Globus pallidus (tissue), 1 donor: ENCODE data around the gene YPEL4.
"Not testable (repeated sequence)": the region's sequence is repeated elsewhere in the genome, so short reads cannot be mapped to it uniquely, and the experiment has no call there.

Experiments used
- DNase-seq: peaks from one replicate; pipeline ENCODE4 v3.0.0-alpha.2; 2015; ENCODE audit warnings: low spot score

YPEL4 gene

DNA sequence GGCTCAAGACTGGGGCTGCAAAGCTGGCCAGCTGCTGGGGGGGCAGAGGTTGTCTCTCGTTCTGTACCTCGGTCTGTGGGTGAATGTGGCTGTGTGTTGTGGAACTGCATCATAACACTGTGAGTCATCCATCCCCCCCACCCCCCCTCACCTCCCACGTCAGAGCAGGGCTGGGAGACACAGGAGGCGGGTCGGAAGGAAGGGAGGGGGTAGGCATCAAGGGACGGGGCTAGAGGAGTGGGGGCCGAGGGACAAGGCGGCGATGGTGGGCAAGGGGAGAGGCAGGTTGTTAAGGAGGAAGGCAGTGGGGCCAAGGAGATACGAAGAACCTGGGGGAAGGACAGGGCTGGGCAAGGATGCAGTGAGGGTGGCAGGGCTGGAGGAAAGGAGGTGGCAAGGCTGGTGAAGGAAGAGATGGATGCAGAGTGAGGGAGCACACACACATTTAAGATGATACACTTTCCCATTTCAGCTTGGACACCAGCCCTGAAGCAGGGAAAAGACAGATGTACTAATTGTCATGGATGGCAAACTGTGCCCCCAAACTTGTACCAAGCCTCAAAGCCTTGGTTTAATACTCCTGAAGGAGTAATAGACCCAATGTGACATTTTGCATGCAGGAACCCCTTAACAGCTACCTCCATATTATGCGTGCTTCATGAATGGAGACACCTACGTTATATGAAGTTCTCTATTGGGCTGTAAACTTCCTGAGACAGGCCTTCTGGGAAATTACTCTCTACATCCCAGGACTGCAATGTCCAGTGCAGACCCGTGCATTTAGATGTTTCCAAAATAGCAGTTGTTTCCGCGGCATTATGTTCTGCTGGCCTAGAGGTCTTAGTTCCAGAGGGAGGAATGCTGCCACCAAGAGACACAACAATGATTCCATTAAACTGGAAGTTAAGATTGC is at the start of gene YPEL4:
YPEL4 (minus strand) TSS at position 87 of the 913 bp plus-strand sequence. CDS start 2,805 bp downstream, outside the sequence.
- DNase-seq, result peak; percentile 91

- DNase-seq, result no peak
Measured at GRCh38 chr11:57698843-57699365, 49.2 kb upstream of the YPEL4 start.

DNA sequence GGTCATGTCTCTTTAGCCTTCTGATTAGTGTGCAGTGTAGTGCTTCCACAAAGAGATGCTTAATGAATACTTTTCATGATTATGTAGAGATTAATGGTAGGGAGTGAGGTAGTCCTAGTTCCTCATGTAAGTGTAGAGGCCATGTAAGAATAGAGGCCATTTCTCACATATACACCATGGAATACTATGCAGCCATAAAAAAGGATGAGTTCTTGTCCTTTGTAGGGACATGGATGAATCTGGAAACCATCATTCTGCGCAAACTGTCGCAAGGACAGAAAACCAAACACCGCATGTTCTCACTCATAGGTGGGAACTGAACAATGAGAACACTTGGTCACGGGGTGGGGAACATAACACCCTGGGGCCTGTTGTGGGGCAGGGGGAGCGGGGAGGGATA is 40.8 kb upstream of the YPEL4 start:
- DNase-seq, result not testable (repeated sequence)

DNA sequence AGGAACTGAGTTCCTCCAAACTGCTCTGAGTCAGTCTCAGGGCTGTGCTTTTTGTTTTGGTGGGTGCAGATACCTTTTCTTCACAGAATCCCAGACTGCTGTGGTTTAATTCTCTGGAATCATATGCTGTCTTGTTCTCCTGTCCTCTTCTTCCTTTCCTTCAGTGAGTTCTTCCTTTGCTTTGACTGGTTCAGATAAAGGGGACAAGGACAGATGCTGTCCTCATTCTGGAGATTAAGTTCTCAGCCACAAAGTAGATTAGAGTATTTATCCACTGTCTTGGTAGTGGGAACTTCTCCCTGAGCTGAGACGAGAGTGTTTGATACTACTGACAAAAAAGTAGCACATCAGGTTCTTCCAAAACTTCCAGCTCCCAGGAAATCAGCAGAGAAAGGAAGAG is 31.5 kb upstream of the YPEL4 start:
- no peak for DNase-seq

GRCh38 chr11:57680552-57680874 is 30.8 kb upstream of the YPEL4 start:
- DNase-seq, result no peak

DNA sequence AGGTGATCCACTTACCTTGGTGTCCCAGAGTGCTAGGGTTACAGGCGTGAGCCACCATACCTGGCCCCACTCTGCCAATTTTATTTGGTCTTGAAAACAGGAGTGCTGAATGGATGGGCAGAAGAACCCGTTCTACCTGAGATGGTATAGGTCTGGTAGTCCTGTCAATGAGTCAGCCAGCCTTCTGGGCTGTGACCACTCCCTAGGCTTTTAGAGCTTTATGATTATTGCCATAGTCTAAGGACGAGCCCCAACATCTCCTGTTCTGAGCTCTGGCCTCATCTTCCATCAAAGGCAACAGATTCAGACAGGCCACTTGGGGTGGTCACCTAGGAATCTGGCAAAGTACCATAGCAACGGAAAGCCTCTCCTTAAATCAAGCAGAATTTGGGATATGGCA is 29.7 kb upstream of the YPEL4 start:
- no peak for DNase-seq

- DNase-seq, result no peak
Measured at GRCh38 chr11:57675176-57675941, 25.6 kb upstream of the YPEL4 start.

- no peak for DNase-seq
Measured at GRCh38 chr11:57674251-57674650, 24.5 kb upstream of the YPEL4 start.

GRCh38 chr11:57668434-57668782 is 18.7 kb upstream of the YPEL4 start:
- DNase-seq, result no peak

- DNase-seq, result peak; percentile 99
Measured at GRCh38 chr11:57667736-57668433, 18.2 kb upstream of the YPEL4 start, which contains the start of gene ZDHHC5. Gene ZDHHC5 (plus strand): TSS chr11:57668114. CDS start chr11:57673091, 4,977 bp downstream.

GRCh38 chr11:57667117-57667735 is 17.5 kb upstream of the YPEL4 start:
- DNase-seq, result peak; percentile 99

DNA sequence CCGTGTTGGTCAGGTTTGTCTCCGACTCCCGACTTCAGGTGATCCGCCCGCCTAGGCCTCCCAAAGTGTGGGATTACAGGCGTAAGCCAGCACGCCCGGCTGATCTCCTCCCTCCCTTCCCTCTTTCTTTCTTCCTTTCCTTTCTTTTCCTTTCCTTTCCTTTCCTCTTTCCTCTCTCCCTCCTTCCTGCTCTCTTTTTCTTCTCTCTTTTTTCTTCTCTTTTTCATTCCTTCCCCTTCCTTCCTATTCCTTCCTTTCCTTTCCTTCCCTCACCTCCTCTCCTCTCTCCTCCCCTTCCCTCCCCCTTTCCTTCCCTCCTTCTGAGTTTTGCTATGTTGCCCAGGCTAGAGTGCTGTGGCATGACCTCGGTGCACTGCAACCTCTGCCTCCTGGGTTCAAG is 14.3 kb upstream of the YPEL4 start:
- no peak for DNase-seq

- no peak for DNase-seq
Measured at GRCh38 chr11:57662893-57663292, 13.2 kb upstream of the YPEL4 start.

DNA sequence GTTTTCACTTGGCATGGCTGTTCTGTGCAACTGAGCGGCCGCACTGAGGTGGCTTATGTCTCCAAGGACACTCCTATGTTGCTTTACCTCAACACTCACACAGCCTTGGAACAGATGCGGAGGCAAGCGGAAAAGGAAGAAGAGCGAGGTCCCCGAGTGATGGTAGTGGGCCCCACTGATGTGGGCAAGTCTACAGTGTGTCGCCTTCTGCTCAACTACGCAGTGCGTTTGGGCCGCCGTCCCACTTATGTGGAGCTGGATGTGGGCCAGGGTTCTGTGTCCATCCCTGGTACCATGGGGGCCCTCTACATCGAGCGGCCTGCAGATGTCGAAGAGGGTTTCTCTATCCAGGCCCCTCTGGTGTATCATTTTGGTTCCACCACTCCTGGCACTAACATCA is 10.0 kb upstream of the YPEL4 start:
- DNase-seq, result no peak

DNA sequence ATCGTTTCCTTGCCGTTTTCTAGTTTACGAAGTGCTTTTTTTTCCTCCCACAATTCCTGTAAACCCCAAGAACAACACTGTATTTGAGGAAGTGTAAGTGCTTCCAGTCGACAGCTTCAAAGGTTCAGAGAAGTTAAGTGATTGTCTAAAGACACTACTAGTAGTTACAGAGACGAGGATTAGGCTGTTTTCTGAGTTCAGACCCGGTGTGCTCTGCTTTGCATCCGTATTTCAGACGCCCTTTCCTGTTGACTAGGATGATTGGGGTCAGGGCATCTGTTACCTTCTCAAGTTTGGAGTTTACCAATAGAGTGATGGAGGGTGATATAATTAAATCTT is 8.3 kb upstream of the YPEL4 start:
- no peak for DNase-seq

DNA sequence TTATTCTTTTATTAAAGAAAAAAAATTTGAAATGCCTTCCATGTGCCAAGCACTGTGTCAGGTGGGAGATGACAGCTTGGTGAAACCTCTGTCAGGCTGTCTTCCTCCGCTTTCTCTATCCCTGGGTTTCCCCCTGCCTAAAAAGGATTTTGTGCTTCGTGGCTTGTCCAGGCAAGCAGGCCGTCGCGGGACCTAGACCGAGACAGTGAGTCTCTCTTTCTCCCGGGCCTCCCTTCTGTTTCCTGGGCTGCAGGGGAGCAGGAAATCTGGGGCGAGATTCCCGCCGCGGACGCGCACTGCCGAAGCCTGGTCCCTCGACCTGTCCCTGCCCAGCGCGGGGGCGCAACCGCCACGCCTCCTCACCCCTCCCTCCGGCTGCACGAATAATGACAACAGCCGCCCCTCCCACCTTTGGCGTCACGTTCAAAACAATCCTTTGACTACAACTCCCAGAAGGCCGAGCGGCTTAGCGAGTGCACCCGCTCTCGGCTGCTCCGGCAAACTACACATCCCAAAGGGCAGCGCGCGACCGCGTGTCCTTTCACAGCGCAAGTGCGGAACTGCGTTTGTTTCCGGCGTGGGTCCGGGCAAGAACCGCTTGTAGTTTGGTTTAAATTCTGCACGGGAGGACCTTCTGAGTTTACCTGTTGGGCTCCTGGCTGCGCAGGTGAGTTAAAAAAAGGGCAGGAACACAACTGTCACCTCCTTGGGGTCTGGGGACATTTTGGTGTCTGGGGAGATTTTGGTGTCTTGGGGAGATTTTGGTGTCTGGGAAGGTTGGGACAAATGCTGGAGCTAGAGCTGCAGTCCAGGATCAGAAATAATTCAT is 7.7 kb upstream of the YPEL4 start, which contains the start of gene CLP1:
CLP1 (plus strand) TSS at position 569 of the 829 bp plus-strand sequence. CDS start 1,715 bp downstream, outside the sequence.
- peak; percentile 99 for DNase-seq

DNA sequence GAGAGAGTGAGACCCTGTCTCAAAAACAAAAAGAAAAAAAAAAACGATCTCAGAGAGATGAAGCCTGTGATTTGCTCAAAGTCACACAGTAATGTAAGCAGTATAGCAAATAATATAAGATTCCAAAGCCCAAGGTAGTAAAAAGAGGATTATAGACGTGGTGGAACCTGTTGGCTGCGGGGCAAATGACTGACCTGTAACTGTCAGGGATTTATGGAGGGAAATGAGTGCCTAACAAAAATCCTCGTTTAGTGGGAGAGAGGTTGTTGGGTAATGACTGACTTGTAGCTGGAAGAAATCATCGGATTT is 7.1 kb upstream of the YPEL4 start:
- DNase-seq, result no peak

DNA sequence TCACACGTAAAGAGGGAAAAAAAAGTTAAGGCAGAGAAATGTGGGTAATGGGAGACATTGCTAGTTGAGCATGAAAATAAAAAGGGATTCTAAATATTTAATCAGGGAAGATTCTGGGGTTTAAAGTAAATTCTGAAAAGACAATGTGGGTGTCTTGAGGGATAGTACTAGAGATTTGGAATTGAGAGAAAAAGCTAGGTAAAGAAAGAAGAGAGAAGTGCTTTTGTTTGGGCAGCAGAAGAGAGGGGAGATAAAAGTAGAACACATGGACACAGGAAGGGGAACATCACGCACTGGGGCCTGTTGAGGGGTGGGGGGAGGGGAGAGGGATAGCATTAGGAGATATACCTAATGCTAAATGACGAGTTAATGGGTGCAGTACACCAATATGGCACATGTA is 3.5 kb upstream of the YPEL4 start:
- DNase-seq, result no peak

DNA sequence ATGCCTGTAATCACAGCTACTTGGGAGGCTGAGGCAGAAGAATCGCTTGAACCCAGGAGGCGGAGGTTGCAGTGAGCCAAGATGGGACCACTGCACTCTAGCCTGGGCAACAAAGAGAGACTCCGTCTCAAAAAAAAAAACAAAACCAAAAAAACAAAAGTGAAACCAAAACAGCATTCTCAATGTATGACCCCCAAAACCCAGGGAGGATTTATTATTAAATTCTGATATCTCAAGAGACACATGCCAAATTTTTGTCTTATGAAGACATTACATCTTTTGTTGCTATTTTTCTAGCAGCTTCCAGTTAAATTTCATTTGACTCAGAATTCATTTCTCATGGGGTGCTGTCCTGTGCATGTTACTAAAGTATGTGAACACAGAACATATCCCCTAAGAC is 3.0 kb upstream of the YPEL4 start:
- no peak for DNase-seq

GRCh38 chr11:57652230-57652629 is 2.5 kb upstream of the YPEL4 start:
- DNase-seq, result not testable (repeated sequence)

GRCh38 chr11:57651408-57651807 is 1.7 kb upstream of the YPEL4 start:
- no peak for DNase-seq
